HepG2 (cell line): Measurements from ENCODE around the gene AKAP1. TPM values are rescaled to one million over a fixed set of nuclear protein-coding genes. Genes with fewer than 3 reads are reported as not detected.
A peak's percentile ranks its signal among the peaks of the same experiment; 100 is the strongest.

ENCODE experiments used
- ATAC-seq: fragments of 200-7000 bp; cut with Tn5 transposase; 3 replicates; pipeline ENCODE4 v1.9.1; 2020; ENCODE audit warnings: mild to moderate bottlenecking, moderate library complexity
- BruUV-seq: library from RNA; stranded (reverse); fragments of 400-500 nt; replicated peaks from 2 replicates; lab custom pipeline; 2021; lab: Mats Ljungman, UMichigan
- CTCF ChIA-PET: fragments of 300-600 bp; formaldehyde crosslinking; extraction: SDS; loops from one replicate; lab custom pipeline; 2021; ENCODE audit warnings: low total read pairs, inconsistent platforms, low intra/inter-chr PET ratio; lab: Yijun Ruan, JAX
- POLR2A ChIA-PET: fragments of 350-600 bp; sonication (Branson Sonifier 250); formaldehyde crosslinking; loops from one replicate; lab custom pipeline; 2020; ENCODE audit warnings: antibody characterized with exemption, inconsistent platforms; lab: Yijun Ruan, JAX
- DNase-seq: peaks from one replicate; pipeline ENCODE4 v3.0.0-alpha.2; 2015; ENCODE audit warnings: low spot score
- FAIRE-seq: peaks from 3 replicates; lab custom pipeline; 2011; peaks lifted over from hg19 to GRCh38; lab: Jason Lieb, UNC
- H2AFZ ChIP-seq: one replicate; pipeline ENCODE4 v1.6.1; 2011; ENCODE audit warnings: low read length, inconsistent platforms
- H3K27ac ChIP-seq: fragments of 300-600 bp; 3 replicates; pipeline ENCODE4 v1.8.0; 2011; ENCODE audit warnings: mixed run types, mild to moderate bottlenecking, mixed read lengths, low read length, inconsistent platforms; ENCODE audit not compliant: insufficient read depth; ENCODE audit errors: extremely low read length
- H3K27me3 ChIP-seq, 2 experiments: fragments of 200-600 bp in 1 of 2; 2 replicates in 1 of 2; 3 replicates in 1 of 2; pipeline versions ENCODE4 v1.6.0 to v1.8.0; 2011; ENCODE audit warnings: low read length in 2 of 2, mild to moderate bottlenecking in 2 of 2, moderate library complexity in 2 of 2, inconsistent platforms in 1 of 2; ENCODE audit not compliant: insufficient read depth in 2 of 2, control insufficient read depth in 1 of 2
- H3K36me3 ChIP-seq, 2 experiments: fragments of 200-600 bp in 1 of 2; replicated peaks in 1 of 2; 2 replicates in 1 of 2; 3 replicates in 1 of 2; pipeline versions ENCODE4 v1.5.1 to v1.8.0; 2011; ENCODE audit warnings: low read length in 2 of 2, inconsistent platforms in 1 of 2; ENCODE audit not compliant: insufficient read depth in 2 of 2, control insufficient read depth in 1 of 2
- H3K4me1 ChIP-seq: 2 replicates; pipeline ENCODE4 v1.5.1; 2012; ENCODE audit warnings: low read length, inconsistent platforms; ENCODE audit not compliant: insufficient read depth
- H3K4me2 ChIP-seq: 2 replicates; pipeline ENCODE4 v1.6.0; 2011; ENCODE audit warnings: low read depth, low read length, inconsistent platforms
- H3K4me3 ChIP-seq, 3 experiments: fragments of 200-600 bp in 1 of 3; sonication (generic), shearing (Covaris generic) in 1 of 3; replicated peaks in 1 of 3; 2 replicates each; pipeline ENCODE4 v1.5.1; 2011 to 2016; ENCODE audit warnings: low read length in 3 of 3, inconsistent platforms in 2 of 3, low read depth in 2 of 3, mild to moderate bottlenecking in 2 of 3, control low read depth in 1 of 3, mixed read lengths in 1 of 3; ENCODE audit not compliant: insufficient read depth in 1 of 3
- H3K79me2 ChIP-seq: one replicate; pipeline ENCODE4 v1.6.1; 2011; ENCODE audit warnings: low read length, inconsistent platforms; ENCODE audit not compliant: insufficient read depth
- H3K9ac ChIP-seq: 2 replicates; pipeline ENCODE4 v1.6.0; 2011; ENCODE audit warnings: mild to moderate bottlenecking, low read depth, low read length, inconsistent platforms; ENCODE audit not compliant: insufficient read depth
- H3K9me3 ChIP-seq: 2 replicates; pipeline ENCODE4 v1.5.1; 2012; ENCODE audit warnings: mild to moderate bottlenecking, low read length
- H4K20me1 ChIP-seq: 2 replicates; pipeline ENCODE4 v1.6.0; 2011; ENCODE audit warnings: inconsistent platforms, mild to moderate bottlenecking, low read length, moderate library complexity; ENCODE audit not compliant: insufficient read depth
- HMG20A ChIP-seq: IDR thresholded peaks from 2 replicates; pipeline ENCODE4 v1.6.1; 2016; ENCODE audit warnings: borderline replicate concordance
- MAFK ChIP-seq, 2 experiments: IDR thresholded peaks in 1 of 2; conservative IDR thresholded peaks in 1 of 2; 2 replicates each; pipeline ENCODE4 v1.6.1; 2011; ENCODE audit warnings: improper control_type of control experiment in 2 of 2, low read length in 2 of 2
- RBM22 ChIP-seq: fragments of 200-400 bp; formaldehyde crosslinking; optimal IDR thresholded peaks from 2 replicates; pipeline ENCODE3; 2017; ENCODE audit warnings: mild to moderate bottlenecking, low read length, moderate library complexity
- SRSF1 ChIP-seq: fragments of 200-400 bp; formaldehyde crosslinking; optimal IDR thresholded peaks from 2 replicates; pipeline ENCODE3; 2017; ENCODE audit warnings: mild to moderate bottlenecking, low read depth, low read length, moderate library complexity
- ZMYM3 ChIP-seq: sonication (generic); formaldehyde crosslinking; IDR thresholded peaks from 2 replicates; pipeline ENCODE4 v1.5.1; 2020; ENCODE audit warnings: mild to moderate bottlenecking, missing genetic modification reagents
- ZNF17 ChIP-seq: sonication (generic); formaldehyde crosslinking; IDR thresholded peaks from 2 replicates; pipeline ENCODE4 v1.5.0; 2020; ENCODE audit warnings: mild to moderate bottlenecking, missing genetic modification reagents
- ZNF333 ChIP-seq: sonication (generic); formaldehyde crosslinking; IDR thresholded peaks from 2 replicates; pipeline ENCODE4 v1.4.0; 2020; ENCODE audit warnings: mild to moderate bottlenecking, missing genetic modification reagents, borderline replicate concordance
- ZNF749 ChIP-seq: sonication (generic); formaldehyde crosslinking; IDR thresholded peaks from 2 replicates; pipeline ENCODE4 v1.8.0; 2022; ENCODE audit warnings: mild to moderate bottlenecking, missing genetic modification reagents, moderate library complexity, borderline replicate concordance
- ZNF768 ChIP-seq: sonication (generic); formaldehyde crosslinking; IDR thresholded peaks from 2 replicates; pipeline ENCODE4 v1.4.0; 2020; ENCODE audit warnings: missing genetic modification reagents
- WGBS: methylation state at CpG from one replicate; pipeline ENCODE4 v1.1.6; 2017; ENCODE audit warnings: low lambda C conversion rate; 5-methylcytosine and 5-hydroxymethylcytosine counted together
- in situ Hi-C: cut with HindIII; loops from 2 replicates; pipeline ENCODE4 v1.10.0; 2017; ENCODE audit warnings: low pct_unique_long_range_greater_than_20kb; ENCODE audit not compliant: extremely low pct_ligation_motif_present
- intact Hi-C: fragments of 100-400 bp; cut with micrococcal nuclease; formaldehyde crosslinking; loops from one replicate; pipeline ENCODE4 v1.10.0; 2022; ENCODE audit not compliant: unreplicated experiment
- polyA plus RNA-seq, 8 experiments: library from polyadenylated mRNA; depleted of rRNA in 3 of 8; stranded (reverse) in 7 of 8; unstranded in 1 of 8; fragments of >200 nt; fragmentation: Illumina TruSeq in 4 of 8; extraction: Trizol in 4 of 8; gene quantifications; 2 replicates each; pipeline versions ENCODE4 v1.2.1 to v1.2.3, GENCODE V29; 2011 to 2016; ENCODE audit warnings: low read depth in 4 of 8, missing spikeins in 1 of 8, mixed read lengths in 1 of 8; ENCODE audit not compliant: insufficient read depth in 1 of 8
- total RNA-seq, 5 experiments: library from RNA; depleted of rRNA; stranded (reverse); fragments of >200 nt; fragmentation: Illumina TruSeq; extraction: Trizol; gene quantifications; 2 replicates each; pipeline ENCODE4 v1.2.3, GENCODE V29; 2016; ENCODE audit warnings: low read depth in 1 of 5

The AKAP1 gene
- total and polyA plus RNA-seq, 2 of the 13 experiments (the other 11 are each of a cell fraction or from before 2014, with no cell fraction given), result 101 to 131 TPM

DNA sequence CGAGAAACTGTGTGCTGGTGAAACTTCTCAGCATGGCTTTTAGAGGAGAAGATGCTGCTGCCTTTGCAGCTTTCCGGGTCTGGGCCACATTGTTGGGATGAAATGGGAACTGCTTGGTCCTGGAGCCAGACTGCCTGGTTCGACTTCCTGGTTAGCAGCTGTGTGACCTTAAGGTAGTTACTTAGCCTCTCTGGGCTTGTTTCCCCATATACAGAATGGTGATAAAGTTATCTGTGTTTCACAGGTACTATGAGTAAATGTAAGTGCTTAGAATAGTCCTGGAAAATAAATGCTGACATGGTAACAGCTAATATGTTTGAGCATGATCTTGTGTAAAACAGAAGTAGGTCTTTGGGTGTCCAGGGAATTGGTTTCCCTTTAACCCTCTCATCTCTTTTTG lies 26.3 kb downstream of the AKAP1 start:
- no peak overlapping the region for H3K27ac ChIP-seq
- peaks cover 40% of the 10 kb centered on the region for H3K79me2 ChIP-seq
- ChIA-PET CTCF (no interaction called here), POLR2A (no interaction called here)
- H2AFZ ChIP-seq, result no peak overlapping the region
- H3K4me2 ChIP-seq, result no peak overlapping the region
- peaks cover 52 to 91% of the 10 kb centered on the region in 2 experiments for H3K36me3 ChIP-seq
- H3K4me1 ChIP-seq, result peaks cover 57% of the 10 kb centered on the region
- no peak overlapping the region for H3K9ac ChIP-seq
- in situ Hi-C loops, result loop anchor here (10.0 kb wide), 1 partner anchor 97 kb away; no protein-coding TSS in a partner anchor
- TF ChIP-seq ZNF333 (CRISPR knock-in tag) (no peak), MAFK (conservative IDR thresholded peaks at IDR 0.05 in 1 of 2, IDR thresholded peaks at IDR 0.05 in 1 of 2; ENCODE audit: low read length in 2 of 2) (peak; percentile 9 to 32; a peak in 1 of 4 replicates), ZNF17 (CRISPR knock-in tag) (no peak), RBM22 (peak; percentile 53), ZMYM3 (peak; percentile 63), ZNF749 (CRISPR knock-in tag) (peak; percentile 10; the same call in 1 of the 2 replicates), ZNF768 (peak; percentile 94)
- 91% methylated on average over 3 of the region's 3 CpGs for WGBS
- H3K4me3 ChIP-seq, result no peak overlapping the region
- FAIRE-seq, result no peak
- peaks cover 24% of the 10 kb centered on the region for H4K20me1 ChIP-seq
- H3K27me3 ChIP-seq, result no peaks in the 10 kb centered on the region
- DNase-seq, result no peak
- no peaks in the 10 kb centered on the region for H3K9me3 ChIP-seq
- no TSS peak for BruUV-seq
- no peak for ATAC-seq
- intact Hi-C loops, result loop anchor here (5.0 kb wide), 1 partner anchor 104 kb away; no protein-coding TSS in a partner anchor

DNA sequence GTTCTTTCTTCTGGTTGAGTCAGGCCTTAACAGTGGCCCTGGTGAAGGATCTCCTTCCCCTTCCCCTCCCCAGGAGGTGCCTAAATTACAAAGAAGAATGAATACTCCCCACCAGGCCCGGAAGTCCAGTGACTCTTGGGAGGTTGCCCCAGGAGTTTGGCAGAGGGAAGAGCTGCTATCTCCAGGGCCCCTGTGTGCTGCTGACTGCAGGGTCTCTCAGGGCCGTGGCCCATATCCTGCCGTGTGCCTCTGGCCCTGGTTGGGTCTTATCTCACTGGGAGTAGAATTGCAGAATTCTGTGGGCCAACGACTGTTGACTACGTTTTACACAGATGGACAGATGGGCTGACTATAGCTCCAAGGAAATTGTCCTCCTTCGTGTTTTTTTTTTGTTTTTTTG lies 28.0 kb downstream of the AKAP1 start:
- ChIA-PET POLR2A (no interaction called here), CTCF (no interaction called here)
- intact Hi-C loops (loop anchor here (5.0 kb wide), 1 partner anchor 106 kb away; no protein-coding TSS in a partner anchor), in situ Hi-C loops (loop anchor here (10.0 kb wide), 1 partner anchor 98 kb away; no protein-coding TSS in a partner anchor)
- H3K4me2 ChIP-seq, result no peak overlapping the region
- peaks cover 25% of the 10 kb centered on the region for H3K79me2 ChIP-seq
- FAIRE-seq (no peak), ATAC-seq (no peak), DNase-seq (no peak)
- H3K36me3 ChIP-seq, result peaks cover 59 to 93% of the 10 kb centered on the region in 2 experiments
- H3K9ac ChIP-seq, result no peak overlapping the region
- peaks cover 14% of the 10 kb centered on the region; the same call in 1 of the 2 replicates for H4K20me1 ChIP-seq
- no peak for TF ChIP-seq HMG20A
- TF ChIP-seq SRSF1, result no peak
- no peak overlapping the region for H2AFZ ChIP-seq
- no peak overlapping the region for H3K27ac ChIP-seq
- whole genome bisulfite sequencing, result 98% methylated on average over 5 of the region's 6 CpGs
- BruUV-seq, result no TSS peak
- no peak overlapping the region for H3K4me3 ChIP-seq
- H3K4me1 ChIP-seq, result peaks cover 41% of the 10 kb centered on the region
- no peaks in the 10 kb centered on the region for H3K27me3 ChIP-seq
- H3K9me3 ChIP-seq, result no peaks in the 10 kb centered on the region
